Measurements from ENCODE around the gene XRCC2.
"Not testable (repeated sequence)": the region's sequence is repeated elsewhere in the genome, so short reads cannot be mapped to it uniquely, and the experiment has no call there.

The XRCC2 gene

DNA sequence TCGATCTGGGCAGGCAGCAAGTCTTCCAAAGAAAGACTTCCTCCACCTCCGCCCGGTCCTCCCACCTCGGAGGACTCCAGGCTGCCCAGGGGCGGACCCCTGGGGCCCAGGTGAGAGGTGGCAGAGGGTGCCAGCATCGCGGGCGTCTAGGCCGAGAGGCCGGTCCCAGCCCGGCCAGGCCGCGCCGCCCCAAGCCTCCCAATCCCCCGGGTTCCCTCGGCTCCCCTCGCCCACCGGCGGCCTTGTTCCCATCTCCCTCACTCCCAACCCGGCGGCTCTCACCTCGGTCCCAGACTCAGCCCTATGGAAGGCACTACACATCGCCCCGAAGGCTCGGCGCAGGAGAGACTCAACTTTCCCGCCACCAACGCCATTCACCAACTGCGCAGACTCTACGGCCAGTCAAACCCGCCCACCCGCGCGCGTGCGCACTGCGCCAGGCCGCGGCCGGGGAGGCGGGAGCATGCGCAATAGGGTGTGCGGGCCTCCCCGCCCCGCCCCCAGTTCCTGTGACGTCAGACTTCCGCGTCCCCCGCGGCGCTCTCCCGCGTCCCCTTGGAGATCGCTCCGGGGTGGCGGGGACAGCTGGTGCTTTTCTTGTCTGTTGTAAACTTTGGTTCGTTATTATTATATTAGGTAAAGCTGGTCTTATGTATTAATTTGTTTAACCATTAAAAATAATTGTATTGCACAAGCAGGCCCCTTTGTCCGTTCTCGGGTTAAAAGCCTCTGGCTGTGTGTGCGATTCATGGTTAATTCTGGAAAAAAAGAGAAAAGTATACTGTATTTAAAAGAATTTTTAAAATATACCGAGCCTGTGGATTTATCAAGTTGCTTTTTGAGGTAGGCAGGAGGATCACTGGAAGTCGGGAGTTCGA lies at the start of gene XRCC2:
TSS of gene XRCC2 (minus strand) at position 383 of the 878 bp plus-strand sequence. CDS start at position 321, 62 bp downstream.
- intact Hi-C loops (cut with DNase I), result loop anchor here (5.0 kb wide), 1 partner anchor 214 kb away; no protein-coding TSS in a partner anchor
- peak; percentile 78 to 98 (median 86) for DNase-seq

GRCh38 chr7:152723364-152723763 lies 47.4 kb upstream of the XRCC2 start:
- DNase-seq, result no peak
- intact Hi-C loops (cut with DNase I), result no loop called here

DNA sequence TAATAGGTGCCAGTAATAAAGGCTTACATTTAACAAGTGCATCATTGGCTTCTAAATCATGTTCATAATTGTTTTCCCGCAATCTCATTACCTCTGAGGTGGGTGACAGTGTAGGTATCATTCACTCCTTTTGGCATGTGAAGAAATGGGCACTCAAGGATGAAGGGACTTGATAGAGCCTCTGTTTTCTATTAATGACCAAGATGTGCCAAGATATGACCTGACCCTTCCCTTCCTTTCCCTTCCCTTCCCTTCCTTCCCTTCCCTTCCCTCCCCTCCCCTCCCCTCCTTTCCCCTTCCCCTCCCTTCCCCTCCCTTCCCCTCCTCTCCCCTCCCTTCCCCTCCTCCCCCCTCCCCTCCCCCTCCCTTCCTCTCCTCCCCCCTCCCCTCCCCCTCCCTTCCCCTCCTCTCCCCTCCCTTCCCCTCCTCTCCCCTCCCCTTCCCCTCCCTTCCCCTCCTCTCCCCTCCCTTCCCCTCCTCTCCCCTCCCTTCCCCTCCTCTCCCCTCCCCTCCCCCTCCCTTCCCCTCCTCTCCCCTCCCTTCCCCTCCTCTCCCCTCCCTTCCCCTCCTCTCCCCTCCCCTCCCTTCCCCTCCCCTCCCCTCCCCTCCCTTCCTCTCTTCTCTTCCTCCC lies 36.6 kb upstream of the XRCC2 start:
- intact Hi-C loops (cut with DNase I); DNase-seq: not testable (repeated sequence)

DNA sequence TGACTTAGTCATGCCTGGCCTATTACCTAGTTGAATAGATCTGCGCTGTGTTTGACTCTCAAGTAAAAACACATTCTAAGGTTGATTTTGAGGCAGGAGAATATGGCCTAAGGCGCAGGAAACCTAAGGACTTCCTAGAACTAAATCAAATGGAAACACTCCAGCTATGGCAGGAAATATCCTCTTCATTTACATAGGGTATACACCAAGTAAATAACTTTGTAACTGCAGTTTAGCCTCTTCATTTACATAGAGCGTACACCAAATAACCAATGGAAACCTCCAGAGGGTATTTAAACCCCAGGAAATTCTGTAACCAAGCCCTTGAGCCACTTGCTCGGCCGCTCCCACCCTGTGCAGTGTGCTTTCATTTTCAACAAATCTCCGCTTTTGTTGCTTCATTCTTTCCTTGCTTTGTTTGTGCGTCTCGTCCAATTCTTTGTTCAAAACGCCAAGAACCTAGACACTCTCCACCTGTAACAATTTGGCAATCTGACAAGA lies 35.6 kb upstream of the XRCC2 start:
- no peak for DNase-seq
- intact Hi-C loops (cut with DNase I), result no loop called here

DNA sequence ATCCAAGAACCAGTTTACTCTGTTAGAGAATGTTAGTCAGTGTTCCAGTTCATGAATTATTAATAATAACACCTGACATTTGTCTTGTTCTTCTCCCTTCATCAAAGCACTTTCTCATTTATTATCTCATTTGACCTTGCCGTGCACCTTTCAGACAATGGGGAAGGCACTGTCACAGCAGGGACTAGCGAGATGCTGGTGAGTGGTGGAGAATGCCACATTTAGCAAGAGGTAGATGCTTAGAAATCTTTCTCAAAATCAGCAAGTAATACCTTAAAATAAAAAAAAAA lies 34.2 kb upstream of the XRCC2 start:
- intact Hi-C loops (cut with DNase I), result no loop called here
- DNase-seq, result no peak

GRCh38 chr7:152709287-152710152 lies 33.6 kb upstream of the XRCC2 start:
- no peak for DNase-seq
- intact Hi-C loops (cut with DNase I), result loop anchor here (5.0 kb wide), 1 partner anchor 372 kb away; no protein-coding TSS in a partner anchor

DNA sequence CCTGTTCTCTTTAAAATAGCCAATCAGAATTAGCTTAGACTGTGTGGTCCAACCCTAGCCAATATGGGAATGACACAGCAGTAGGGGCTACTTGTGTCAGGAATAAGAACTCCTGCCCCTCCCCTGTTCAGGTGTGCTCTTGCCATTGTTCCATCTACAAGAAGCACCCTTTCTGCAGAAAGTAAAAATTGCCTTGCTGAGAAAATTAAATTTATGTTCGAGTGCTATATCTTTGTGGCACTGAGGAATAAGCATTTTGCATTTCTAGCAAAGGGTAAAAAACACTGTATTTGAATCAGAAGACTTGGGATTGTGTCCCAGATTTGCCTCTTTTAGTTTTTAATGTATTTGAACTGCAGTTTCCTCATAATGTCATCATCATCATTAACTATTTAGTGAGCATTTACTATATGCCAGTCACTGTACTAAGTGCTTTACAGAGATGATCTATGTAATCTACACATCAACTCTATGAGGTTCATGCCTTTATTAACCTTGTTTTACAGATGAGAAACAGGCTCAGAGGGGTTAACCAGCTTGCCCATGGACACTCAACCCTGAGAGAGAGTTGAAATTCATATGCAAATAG lies 28.9 kb upstream of the XRCC2 start:
- no peak for DNase-seq
- intact Hi-C loops (cut with DNase I), result loop anchor here (5.0 kb wide), 1 partner anchor 368 kb away; no protein-coding TSS in a partner anchor

- intact Hi-C loops (cut with DNase I), result no loop called here
Measured at GRCh38 chr7:152699079-152699478, 23.1 kb upstream of the XRCC2 start.

GRCh38 chr7:152697268-152697974 lies 21.5 kb upstream of the XRCC2 start:
- DNase-seq; intact Hi-C loops (cut with DNase I): not testable (repeated sequence)

More at GRCh38 chr7:152699079-152699478, 23.1 kb upstream of the XRCC2 start:
- no peak for DNase-seq

DNA sequence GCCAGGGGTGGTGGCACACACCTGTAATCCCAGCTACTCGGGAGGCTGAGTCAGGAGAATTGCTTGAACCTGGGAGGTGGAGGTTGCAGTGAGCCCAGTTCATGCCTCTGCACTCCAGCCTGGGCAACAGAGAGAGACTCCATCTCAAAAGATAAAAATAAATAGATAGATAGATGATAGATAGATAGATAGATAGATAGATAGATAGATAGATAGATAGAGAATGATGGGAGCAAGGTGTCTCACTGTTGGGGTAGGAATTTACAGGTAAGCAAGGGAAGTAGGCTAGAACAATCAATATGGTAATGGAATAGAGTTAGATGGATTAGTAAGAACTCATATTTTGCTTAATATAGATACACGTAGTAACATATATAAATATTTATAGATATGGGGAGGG lies 16.3 kb upstream of the XRCC2 start:
- intact Hi-C loops (cut with DNase I); DNase-seq: not testable (repeated sequence)

DNA sequence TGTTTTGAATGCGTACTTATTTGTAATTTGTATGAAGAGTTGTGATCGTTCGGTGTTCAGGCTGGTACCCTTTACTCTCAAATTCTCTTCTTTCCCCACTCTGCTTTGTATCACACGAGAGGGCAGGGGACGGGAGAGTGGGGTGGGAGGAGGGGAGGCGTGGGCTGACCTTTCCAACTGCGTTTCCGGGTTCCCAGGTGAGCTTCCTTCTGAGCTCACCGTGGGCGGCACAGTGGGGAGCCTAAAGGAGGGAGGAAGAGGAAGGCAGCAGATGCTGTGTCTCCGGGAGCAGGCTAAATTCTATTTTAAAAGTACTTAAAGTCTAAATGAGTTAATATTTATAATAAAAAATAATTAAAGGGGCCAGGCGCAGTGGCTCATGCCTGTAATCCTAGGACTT lies 7.4 kb upstream of the XRCC2 start:
- DNase-seq, result no peak
- intact Hi-C loops (cut with DNase I), result no loop called here

GRCh38 chr7:152677808-152678670 lies 2.1 kb upstream of the XRCC2 start:
- DNase-seq, result no peak
- intact Hi-C loops (cut with DNase I), result loop anchor here (5.0 kb wide), 1 partner anchor 216 kb away; no protein-coding TSS in a partner anchor

- no peak for DNase-seq
- intact Hi-C loops (cut with DNase I), result loop anchor here (5.0 kb wide), 2 partner anchors 82 to 213 kb away; partner anchors contain the start of gene ACTR3B
Measured at GRCh38 chr7:152674860-152675758, 832 bp downstream of the XRCC2 start.

DNA sequence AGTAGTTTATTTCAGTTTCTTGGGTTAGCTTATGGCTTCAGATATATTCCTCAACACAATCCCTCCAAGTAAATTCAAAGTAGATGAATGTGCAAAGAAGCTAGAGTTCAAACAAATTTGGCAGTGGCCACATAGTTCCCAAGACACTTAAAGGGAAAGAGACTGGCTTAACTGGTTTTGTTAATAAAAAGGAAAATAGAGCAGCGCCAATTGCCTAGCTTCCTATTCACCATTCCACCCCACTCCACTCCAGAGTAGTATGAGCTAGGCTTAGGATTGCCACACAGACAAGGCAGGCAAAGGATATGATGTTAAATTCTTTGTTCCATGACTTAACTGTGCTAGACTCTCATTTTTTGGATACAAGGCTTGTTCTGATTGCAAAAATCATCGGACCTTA lies 2.0 kb downstream of the XRCC2 start:
- DNase-seq, result no peak
- intact Hi-C loops (cut with DNase I), result loop anchor here (5.0 kb wide), 1 partner anchor 83 kb away; the partner anchor contains the start of gene ACTR3B

GRCh38 chr7:152672626-152673025 lies 3.3 kb downstream of the XRCC2 start:
- DNase-seq, result no peak
- intact Hi-C loops (cut with DNase I), result loop anchor here (5.0 kb wide), 1 partner anchor 85 kb away; the partner anchor contains the start of gene ACTR3B

GRCh38 chr7:152669758-152670157 lies 6.2 kb downstream of the XRCC2 start:
- intact Hi-C loops (cut with DNase I), result loop anchor here (5.0 kb wide), 1 partner anchor 88 kb away; the partner anchor contains the start of gene ACTR3B

GRCh38 chr7:152668975-152669374 lies 7.0 kb downstream of the XRCC2 start:
- no peak for DNase-seq
- intact Hi-C loops (cut with DNase I), result no loop called here

More at GRCh38 chr7:152669758-152670157, 6.2 kb downstream of the XRCC2 start:
- DNase-seq, result no peak

All from posterior cingulate gyrus (tissue), 11 donors.